A549 (cell line): ENCODE results near the gene SPOCK2. TPM values are rescaled to one million over a fixed set of nuclear protein-coding genes. Genes with fewer than 3 reads are reported as not detected.

Experiments used
- ATAC-seq, 2 experiments: fragments of 200-7000 bp in 1 of 2; fragments of >200 bp in 1 of 2; cut with Nextera tagmentation in 1 of 2; cut with Tn5 transposase in 1 of 2; 3 replicates each; pipeline versions ENCODE4 v1.8.0 to v1.9.1; 2018 to 2020; ENCODE audit warnings: mild to moderate bottlenecking in 1 of 2, moderate library complexity in 1 of 2
- CTCF ChIA-PET: fragments of 300-600 bp; sonication (Branson Sonifier 250); formaldehyde crosslinking; extraction: SDS; loops from one replicate; lab custom pipeline; 2021; ENCODE audit warnings: antibody characterized with exemption, inconsistent platforms; lab: Yijun Ruan, JAX
- POLR2A ChIA-PET: fragments of 350-600 bp; formaldehyde crosslinking; extraction: SDS; loops from one replicate; lab custom pipeline; 2021; ENCODE audit warnings: antibody characterized with exemption, inconsistent platforms; lab: Yijun Ruan, JAX
- DNase-seq, 2 experiments: peaks; one replicate each; pipeline versions ENCODE4 v3.0.0 to v3.0.0-alpha.2; 2011 to 2016; ENCODE audit warnings: low read depth in 1 of 2, low spot score in 1 of 2
- FAIRE-seq: peaks from 2 replicates; lab custom pipeline; 2011; peaks lifted over from hg19 to GRCh38; lab: Jason Lieb, UNC
- H3K27ac ChIP-seq, 2 experiments: fragments of >200 bp; sonication (Bioruptor Twin); formaldehyde crosslinking; 3 replicates each; pipeline ENCODE4 v1.5.1; 2016 to 2017
- H3K4me1 ChIP-seq: fragments of >200 bp; sonication (Bioruptor Twin); formaldehyde crosslinking; 3 replicates; pipeline ENCODE4 v1.6.1; 2016
- H3K4me2 ChIP-seq: fragments of >200 bp; sonication (Bioruptor Twin); formaldehyde crosslinking; 3 replicates; pipeline ENCODE4 v1.6.1; 2016
- H3K4me3 ChIP-seq: fragments of >200 bp; sonication (Bioruptor Twin); formaldehyde crosslinking; 3 replicates; pipeline ENCODE4 v1.5.1; 2016
- H3K9me3 ChIP-seq: fragments of >200 bp; sonication (Bioruptor Twin); formaldehyde crosslinking; 3 replicates; pipeline ENCODE4 v1.6.1; 2016
- BHLHE40 ChIP-seq: IDR thresholded peaks from 2 replicates; pipeline ENCODE4 v1.6.1; 2012; ENCODE audit warnings: low read depth, low read length, inconsistent platforms
- CTCF ChIP-seq: fragments of >200 bp; sonication (Bioruptor Twin); formaldehyde crosslinking; IDR thresholded peaks from 3 replicates; pipeline ENCODE4 v1.5.1; 2016
- EP300 ChIP-seq, 2 experiments: fragments of >200 bp; sonication (Bioruptor Twin); formaldehyde crosslinking; IDR thresholded peaks; 2 replicates in 1 of 2; 3 replicates in 1 of 2; pipeline ENCODE4 v1.6.1; 2016 to 2017
- GATA3 ChIP-seq: IDR thresholded peaks from 2 replicates; pipeline ENCODE4 v1.6.1; 2012; ENCODE audit warnings: borderline replicate concordance
- HDAC2 ChIP-seq: fragments of 200-600 bp; sonication (generic); IDR thresholded peaks from 2 replicates; pipeline ENCODE4 v1.6.1; 2016
- MAFK ChIP-seq: fragments of 450-650 bp; IDR thresholded peaks from 2 replicates; pipeline ENCODE4 v1.6.1; 2014; ENCODE audit not compliant: partially characterized antibody
- NFE2L2 ChIP-seq: fragments of 150-350 bp; conservative IDR thresholded peaks from 2 replicates; pipeline ENCODE4 v1.6.1; 2014; ENCODE audit warnings: low read length
- PHF8 ChIP-seq: fragments of 200-600 bp; sonication (generic); IDR thresholded peaks from 2 replicates; pipeline ENCODE4 v1.6.1; 2016; ENCODE audit warnings: low read depth, mild to moderate bottlenecking, antibody characterized with exemption, moderate library complexity, borderline replicate concordance
- POLR2AphosphoS2 ChIP-seq: conservative IDR thresholded peaks from 2 replicates; pipeline ENCODE4 v1.6.1; 2012; ENCODE audit warnings: low read length, improper control_type of control experiment, inconsistent platforms
- WGBS: methylation state at CpG from one replicate; pipeline ENCODE4 v1.1.6; 2017; ENCODE audit errors: missing lambda C conversion rate; 5-methylcytosine and 5-hydroxymethylcytosine counted together
- polyA plus RNA-seq, 4 experiments: library from polyadenylated mRNA; depleted of rRNA in 3 of 4; stranded (reverse); fragments of >200 nt; fragmentation: RNase III in 1 of 4; extraction: RNeasy Plus Mini Kit Qiagen cat#74134 plus additional on column Dnase treatment in 1 of 4; gene quantifications; 2 replicates in 3 of 4; 3 replicates in 1 of 4; pipeline ENCODE4 v1.2.3, GENCODE V29; 2011 to 2017

Gene SPOCK2
- polyA plus RNA-seq, 2 of the 4 experiments (the other 2 are of a cell fraction) = 0.52 to 0.67 TPM

- ChIA-PET CTCF (interaction anchor here (0.9 to 1.7 kb wide), 3 partner anchors 33 to 113 kb away, joined by 3 to 4 read pairs (median 3); no protein-coding TSS in a partner anchor), POLR2A (no interaction called here)
- 86% methylated on average over 9 of the region's 9 CpGs for WGBS
- H3K4me2 ChIP-seq = no peak overlapping the region
- DNase-seq = no peak
- TF ChIP-seq POLR2AphosphoS2 (no peak), BHLHE40 (no peak), NFE2L2 (no peak), GATA3 (no peak), CTCF (no peak), MAFK (no peak), HDAC2 (no peak), EP300 (IDR thresholded peaks at IDR 0.05) (no peak), PHF8 (no peak)
- no peaks in the 10 kb centered on the region for H3K9me3 ChIP-seq
- H3K27ac ChIP-seq = peak overlapping the region in 1 of 2 experiments; percentile 34; a peak in 1 of 6 replicates
- no peak for ATAC-seq
- no peak overlapping the region for H3K4me3 ChIP-seq
- no peak for FAIRE-seq
- H3K4me1 ChIP-seq = peaks cover 9% of the 10 kb centered on the region; the same call in 1 of the 3 replicates
These were observed 79.3 kb downstream of the SPOCK2 start for GRCh38 chr10:72009051-72009424.

Other genes with a start within 250 kb of the SPOCK2 start
- 1,519 and 1,660 TPM in 2 replicates for gene PSAP, start 237.3 kb downstream of the SPOCK2 start, polyA plus RNA-seq (2011; rRNA removed)
- gene PSAP, start 237.3 kb downstream of the SPOCK2 start, polyA plus RNA-seq (2017; fragmentation: RNase III; extraction: RNeasy Plus Mini Kit Qiagen cat#74134 plus additional on column Dnase treatment) = 600 to 708 TPM (median 690 TPM) in 3 replicates
- 12.8 and 13.8 TPM in 2 replicates for gene CHST3, start 124.2 kb downstream of the SPOCK2 start, polyA plus RNA-seq (2011; rRNA removed)
- gene CHST3, start 124.2 kb downstream of the SPOCK2 start, polyA plus RNA-seq (2017; fragmentation: RNase III; extraction: RNeasy Plus Mini Kit Qiagen cat#74134 plus additional on column Dnase treatment) = 20.3 to 23.1 TPM (median 21.7 TPM) in 3 replicates
- gene ANAPC16, start 127.5 kb upstream of the SPOCK2 start, polyA plus RNA-seq (2011; rRNA removed) = 136 and 165 TPM in 2 replicates
- 75.1 to 86.1 TPM (median 79.8 TPM) in 3 replicates for gene ANAPC16, start 127.5 kb upstream of the SPOCK2 start, polyA plus RNA-seq (2017; fragmentation: RNase III; extraction: RNeasy Plus Mini Kit Qiagen cat#74134 plus additional on column Dnase treatment)
- 82.3 and 83.7 TPM in 2 replicates for gene ASCC1, start 127.7 kb upstream of the SPOCK2 start, polyA plus RNA-seq (2011; rRNA removed)
- gene ASCC1, start 127.7 kb upstream of the SPOCK2 start, polyA plus RNA-seq (2017; fragmentation: RNase III; extraction: RNeasy Plus Mini Kit Qiagen cat#74134 plus additional on column Dnase treatment) = 56.2 to 58.9 TPM (median 56.5 TPM) in 3 replicates
- 329 and 392 TPM in 2 replicates for gene DDIT4, start 185.4 kb upstream of the SPOCK2 start, polyA plus RNA-seq (2011; rRNA removed)
- gene DDIT4, start 185.4 kb upstream of the SPOCK2 start, polyA plus RNA-seq (2017; fragmentation: RNase III; extraction: RNeasy Plus Mini Kit Qiagen cat#74134 plus additional on column Dnase treatment) = 188 to 239 TPM (median 238 TPM) in 3 replicates